Stomach (tissue), 4 donors: ENCODE results near the gene ZNF25.

Experiments
- POLR2A ChIP-seq, 4 donors: fragments of 450-650 bp; IDR thresholded peaks; one replicate each; pipeline ENCODE4 v1.6.1; 2016; ENCODE audit warnings: antibody characterized with exemption in 4 of 4, control low read depth in 2 of 4, mild to moderate bottlenecking in 1 of 4, moderate library complexity in 1 of 4
- POLR2AphosphoS5 ChIP-seq, 3 donors: sonication (generic); formaldehyde crosslinking; IDR thresholded peaks; one replicate each; pipeline ENCODE4 v1.6.1; 2016; ENCODE audit warnings: antibody characterized with exemption in 3 of 3
- TF ChIP-seq, protein P1 (sequence below), 7 experiments: fragments of 450-650 bp in 4 of 7; fragments of 200-600 bp in 3 of 7; sonication (generic) in 3 of 7; IDR thresholded peaks; one replicate each; pipeline ENCODE4 v1.5.1; 2016 to 2019; ENCODE audit warnings: antibody characterized with exemption in 7 of 7, control low read depth in 2 of 7, mild to moderate bottlenecking in 1 of 7

- TF ChIP-seq, protein P1, sequence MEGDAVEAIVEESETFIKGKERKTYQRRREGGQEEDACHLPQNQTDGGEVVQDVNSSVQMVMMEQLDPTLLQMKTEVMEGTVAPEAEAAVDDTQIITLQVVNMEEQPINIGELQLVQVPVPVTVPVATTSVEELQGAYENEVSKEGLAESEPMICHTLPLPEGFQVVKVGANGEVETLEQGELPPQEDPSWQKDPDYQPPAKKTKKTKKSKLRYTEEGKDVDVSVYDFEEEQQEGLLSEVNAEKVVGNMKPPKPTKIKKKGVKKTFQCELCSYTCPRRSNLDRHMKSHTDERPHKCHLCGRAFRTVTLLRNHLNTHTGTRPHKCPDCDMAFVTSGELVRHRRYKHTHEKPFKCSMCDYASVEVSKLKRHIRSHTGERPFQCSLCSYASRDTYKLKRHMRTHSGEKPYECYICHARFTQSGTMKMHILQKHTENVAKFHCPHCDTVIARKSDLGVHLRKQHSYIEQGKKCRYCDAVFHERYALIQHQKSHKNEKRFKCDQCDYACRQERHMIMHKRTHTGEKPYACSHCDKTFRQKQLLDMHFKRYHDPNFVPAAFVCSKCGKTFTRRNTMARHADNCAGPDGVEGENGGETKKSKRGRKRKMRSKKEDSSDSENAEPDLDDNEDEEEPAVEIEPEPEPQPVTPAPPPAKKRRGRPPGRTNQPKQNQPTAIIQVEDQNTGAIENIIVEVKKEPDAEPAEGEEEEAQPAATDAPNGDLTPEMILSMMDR (IDR thresholded peaks at IDR 0.05), result no peak
- no peak for TF ChIP-seq POLR2A (IDR thresholded peaks at IDR 0.05)
- no peak for TF ChIP-seq POLR2AphosphoS5 (IDR thresholded peaks at IDR 0.05)
Observed at GRCh38 chr10:37937864-37938263, 38.6 kb downstream of the ZNF25 start.
